Measurements from ENCODE around the gene RFFL.

The RFFL gene

GRCh38 chr17:34981538-34982241, 81.8 kb downstream of the RFFL start:
- Histone ChIP-seq H3K4me3 (ENCODE audit: low read depth in 1 of 2, low read length in 2 of 2) (peak overlapping the region; percentile 76 to 87), H3K36me3 (ENCODE audit: insufficient read depth, low read length) (peaks cover 21% of the 10 kb centered on the region), H3K27ac (ENCODE audit: low read depth, low read length) (peak overlapping the region; percentile 88), H3K4me1 (ENCODE audit: insufficient read depth, low read length) (peaks cover 29% of the 10 kb centered on the region), H3K27me3 (ENCODE audit: control insufficient read depth in 1 of 2, insufficient read depth in 2 of 2, low read length in 2 of 2) (no peaks in the 10 kb centered on the region), H3K9me3 (ENCODE audit: low read length) (no peaks in the 10 kb centered on the region), H3K9ac (ENCODE audit: low read length) (peak overlapping the region; percentile 53)

GRCh38 chr17:34980681-34981537, 82.6 kb downstream of the RFFL start:
- Histone ChIP-seq H3K9me3 (ENCODE audit: low read length) (no peaks in the 10 kb centered on the region), H3K4me1 (ENCODE audit: insufficient read depth, low read length) (peaks cover 29% of the 10 kb centered on the region), H3K4me3 (ENCODE audit: low read depth in 1 of 2, low read length in 2 of 2) (peak overlapping the region; percentile 76 to 87), H3K36me3 (ENCODE audit: insufficient read depth, low read length) (peaks cover 17% of the 10 kb centered on the region), H3K27me3 (ENCODE audit: control insufficient read depth in 1 of 2, insufficient read depth in 2 of 2, low read length in 2 of 2) (no peaks in the 10 kb centered on the region), H3K27ac (ENCODE audit: low read depth, low read length) (peak overlapping the region; percentile 90), H3K9ac (ENCODE audit: low read length) (peak overlapping the region; percentile 53)

- H3K27me3 ChIP-seq (ENCODE audit: control insufficient read depth in 1 of 2, insufficient read depth in 2 of 2, low read length in 2 of 2) = no peaks in the 10 kb centered on the region
- H3K36me3 ChIP-seq (ENCODE audit: insufficient read depth, low read length) = peaks cover 13% of the 10 kb centered on the region
- peak within 1 kb of the TSS; percentile 90 for H3K27ac ChIP-seq (ENCODE audit: low read depth, low read length)
- peaks cover 29% of the 10 kb centered on the region for H3K4me1 ChIP-seq (ENCODE audit: insufficient read depth, low read length)
- H3K4me3 ChIP-seq (ENCODE audit: low read depth in 1 of 2, low read length in 2 of 2) = peak within 1 kb of the TSS; percentile 76 to 87
- H3K9ac ChIP-seq (ENCODE audit: low read length) = peak within 1 kb of the TSS; percentile 53
- no peaks in the 10 kb centered on the region for H3K9me3 ChIP-seq (ENCODE audit: low read length)
Observed at GRCh38 chr17:34980353-34980680, 83.2 kb downstream of the RFFL start, which contains the start of gene LIG3. Gene LIG3 (plus strand): TSS chr17:34980512. CDS start chr17:34983006, 2,494 bp downstream.

- H3K27ac ChIP-seq (ENCODE audit: low read depth, low read length) = peak overlapping the region; percentile 90
- H3K4me1 ChIP-seq (ENCODE audit: insufficient read depth, low read length) = peaks cover 29% of the 10 kb centered on the region
- peak overlapping the region; percentile 18 for H3K9ac ChIP-seq (ENCODE audit: low read length)
- H3K27me3 ChIP-seq (ENCODE audit: control insufficient read depth in 1 of 2, insufficient read depth in 2 of 2, low read length in 2 of 2) = no peaks in the 10 kb centered on the region
- peaks cover 8% of the 10 kb centered on the region for H3K36me3 ChIP-seq (ENCODE audit: insufficient read depth, low read length)
- H3K4me3 ChIP-seq (ENCODE audit: low read depth in 1 of 2, low read length in 2 of 2) = peak overlapping the region; percentile 76 to 87
- H3K9me3 ChIP-seq (ENCODE audit: low read length) = no peaks in the 10 kb centered on the region
Observed at GRCh38 chr17:34979650-34980352, 83.7 kb downstream of the RFFL start.

- no peak overlapping the region for H3K4me3 ChIP-seq (ENCODE audit: low read depth in 1 of 2, low read length in 2 of 2)
- no peak overlapping the region for H3K9ac ChIP-seq (ENCODE audit: low read length)
- peaks cover 7% of the 10 kb centered on the region for H3K36me3 ChIP-seq (ENCODE audit: insufficient read depth, low read length)
- no peaks in the 10 kb centered on the region for H3K27me3 ChIP-seq (ENCODE audit: control insufficient read depth in 1 of 2, insufficient read depth in 2 of 2, low read length in 2 of 2)
- no peaks in the 10 kb centered on the region for H3K9me3 ChIP-seq (ENCODE audit: low read length)
- no peak overlapping the region for H3K27ac ChIP-seq (ENCODE audit: low read depth, low read length)
- peaks cover 26% of the 10 kb centered on the region for H3K4me1 ChIP-seq (ENCODE audit: insufficient read depth, low read length)
Observed at GRCh38 chr17:34979153-34979552, 84.4 kb downstream of the RFFL start.

DNA sequence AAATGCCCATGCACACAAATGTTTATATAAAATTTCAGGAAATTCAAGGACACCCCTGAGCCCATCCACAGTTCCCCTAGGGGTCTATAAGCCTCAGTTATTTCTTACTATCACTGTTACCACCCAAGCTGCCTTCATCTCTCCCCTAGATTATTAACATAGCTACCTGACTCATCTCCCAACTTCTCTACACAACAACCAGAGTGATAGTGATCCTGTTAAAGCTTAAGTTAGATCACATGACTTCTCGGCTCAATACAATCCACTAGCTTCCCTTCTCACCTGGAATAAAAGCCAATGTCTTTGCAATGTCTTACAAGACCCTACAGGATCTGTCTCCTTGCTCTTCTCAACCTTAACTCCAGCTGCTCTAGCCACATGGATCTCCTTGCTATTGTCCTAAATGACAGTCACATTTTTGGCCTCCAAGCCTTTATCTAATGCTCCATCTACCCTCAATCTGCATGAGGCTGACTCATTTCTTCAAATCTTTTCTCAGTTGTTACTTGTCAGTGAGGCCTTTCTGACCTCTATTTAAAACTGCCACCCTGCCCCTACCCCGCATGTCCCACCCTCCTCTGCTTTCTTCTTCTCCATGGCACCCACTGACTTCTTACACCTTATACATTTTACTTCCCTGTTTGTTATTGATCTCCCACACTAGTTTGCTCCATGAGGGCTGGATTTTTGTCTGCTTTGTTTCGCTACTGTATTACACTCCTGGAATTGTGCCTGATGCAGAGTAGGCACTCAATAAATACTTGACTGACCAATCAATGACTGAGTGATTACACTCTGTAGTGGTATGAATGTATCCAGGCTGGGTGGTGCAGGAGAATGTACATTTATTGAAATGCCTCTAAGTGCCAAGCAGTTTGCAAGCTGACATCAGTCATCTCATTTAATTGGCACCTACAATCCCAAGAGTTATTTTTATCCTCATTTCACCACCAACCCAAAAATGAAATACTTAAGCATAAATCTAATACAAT, 88.4 kb downstream of the RFFL start:
- H3K27me3 ChIP-seq (ENCODE audit: control insufficient read depth in 1 of 2, insufficient read depth in 2 of 2, low read length in 2 of 2) = no peaks in the 10 kb centered on the region
- peaks cover 9% of the 10 kb centered on the region for H3K4me1 ChIP-seq (ENCODE audit: insufficient read depth, low read length)
- no peaks in the 10 kb centered on the region for H3K36me3 ChIP-seq (ENCODE audit: insufficient read depth, low read length)
- H3K27ac ChIP-seq (ENCODE audit: low read depth, low read length) = no peak overlapping the region
- H3K9me3 ChIP-seq (ENCODE audit: low read length) = no peaks in the 10 kb centered on the region
- H3K4me3 ChIP-seq (ENCODE audit: low read depth in 1 of 2, low read length in 2 of 2) = no peak overlapping the region
- H3K9ac ChIP-seq (ENCODE audit: low read length) = no peak overlapping the region

DNA sequence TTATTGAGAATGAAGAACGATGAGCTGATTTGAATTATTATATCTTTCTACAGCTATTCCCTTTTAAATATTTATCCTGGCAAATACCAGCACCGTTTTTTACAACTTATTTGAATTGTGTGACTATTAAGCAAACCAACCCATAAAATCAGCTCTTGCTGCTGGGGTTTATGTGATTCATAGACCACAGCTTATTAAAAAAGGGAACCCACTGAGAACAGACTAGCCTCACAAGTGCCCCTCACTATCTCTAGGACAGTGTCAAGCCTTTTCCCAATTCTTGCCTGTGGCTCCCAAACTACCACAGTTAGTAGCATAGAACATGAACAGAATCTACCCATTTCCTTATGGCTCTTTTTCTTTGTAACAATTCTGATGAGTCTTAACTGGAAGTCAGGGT, 89.3 kb downstream of the RFFL start:
- Histone ChIP-seq H3K4me1 (ENCODE audit: insufficient read depth, low read length) (peaks cover 4% of the 10 kb centered on the region), H3K36me3 (ENCODE audit: insufficient read depth, low read length) (peaks cover under 1% of the 10 kb centered on the region), H3K9ac (ENCODE audit: low read length) (no peak overlapping the region)

DNA sequence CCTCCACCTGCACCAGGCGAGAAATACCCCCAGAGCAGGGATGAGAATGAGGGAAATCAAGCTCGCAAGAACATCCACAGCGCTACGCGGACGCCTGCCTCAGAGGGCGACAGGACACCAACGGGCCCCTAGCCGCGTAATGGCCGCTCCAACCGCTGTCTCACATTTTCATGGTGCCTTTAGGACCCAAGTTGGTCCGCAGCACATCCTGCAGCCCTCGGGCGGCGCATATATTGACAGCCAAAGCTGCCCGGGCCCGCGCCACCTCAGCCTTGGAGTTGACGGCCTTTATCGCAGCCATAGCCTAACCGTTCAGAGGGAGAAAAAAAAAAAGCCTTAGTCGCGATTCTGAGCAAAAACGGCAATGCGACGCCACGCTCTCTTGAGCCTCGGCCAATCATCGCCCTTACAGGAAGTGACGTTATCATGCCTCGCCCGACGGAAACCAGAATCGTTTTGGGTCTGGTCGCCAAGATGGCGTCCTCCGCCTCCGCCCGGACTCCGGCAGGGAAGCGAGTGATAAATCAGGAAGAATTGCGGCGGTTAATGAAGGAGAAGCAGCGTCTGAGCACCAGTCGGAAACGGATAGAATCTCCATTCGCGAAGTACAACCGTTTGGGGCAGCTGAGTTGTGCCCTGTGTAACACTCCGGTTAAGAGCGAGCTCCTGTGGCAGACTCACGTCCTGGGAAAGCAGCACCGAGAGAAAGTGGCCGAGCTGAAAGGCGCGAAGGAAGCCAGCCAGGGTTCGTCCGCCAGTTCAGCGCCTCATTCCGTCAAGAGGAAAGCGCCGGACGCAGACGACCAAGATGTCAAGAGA, 102.2 kb downstream of the RFFL start, which contains the start of the genes CCT6B and ZNF830:
Gene CCT6B (minus strand): TSS at position 368 of the 819 bp plus-strand sequence. CDS start 67 bp downstream, at position 301.
Gene ZNF830 (plus strand): TSS at position 448 of the 819 bp plus-strand sequence. CDS start 27 bp downstream, at position 475.
- H3K27me3 ChIP-seq (ENCODE audit: control insufficient read depth in 1 of 2, insufficient read depth in 2 of 2, low read length in 2 of 2) = no peaks in the 10 kb centered on the region
- peak within 1 kb of the TSS; percentile 88 for H3K9ac ChIP-seq (ENCODE audit: low read length)
- peak within 1 kb of the TSS; percentile 99 for H3K27ac ChIP-seq (ENCODE audit: low read depth, low read length)
- peaks cover 19% of the 10 kb centered on the region for H3K36me3 ChIP-seq (ENCODE audit: insufficient read depth, low read length)
- H3K9me3 ChIP-seq (ENCODE audit: low read length) = no peaks in the 10 kb centered on the region
- H3K4me3 ChIP-seq (ENCODE audit: low read depth in 1 of 2, low read length in 2 of 2) = peak within 1 kb of the TSS; percentile 84 to 100
- H3K4me1 ChIP-seq (ENCODE audit: insufficient read depth, low read length) = peaks cover 20% of the 10 kb centered on the region

More for the DNA sequence above, 89.3 kb downstream of the RFFL start:
- Histone ChIP-seq H3K27me3 (ENCODE audit: control insufficient read depth in 1 of 2, insufficient read depth in 2 of 2, low read length in 2 of 2) (no peaks in the 10 kb centered on the region), H3K27ac (ENCODE audit: low read depth, low read length) (no peak overlapping the region), H3K4me3 (ENCODE audit: low read depth in 1 of 2, low read length in 2 of 2) (no peak overlapping the region), H3K9me3 (ENCODE audit: low read length) (no peaks in the 10 kb centered on the region)

DNA sequence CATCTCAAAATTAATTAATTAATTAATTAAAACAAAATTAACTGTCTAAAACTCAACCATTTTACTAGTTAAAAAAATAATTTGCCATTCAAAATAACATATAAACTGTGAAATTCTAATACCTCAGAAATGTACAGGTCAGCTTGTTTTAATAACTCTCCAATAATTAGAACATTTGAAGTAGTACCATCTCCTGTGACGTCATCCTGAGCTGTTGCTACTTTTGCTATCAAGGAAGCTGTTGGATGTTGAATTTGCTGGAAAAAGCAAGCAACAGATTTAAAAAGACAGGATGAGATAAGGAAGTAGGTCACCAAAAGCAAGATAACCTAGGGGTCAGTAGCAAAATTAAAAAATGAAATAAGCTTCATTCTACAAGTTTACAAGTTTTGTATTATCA, 105.1 kb downstream of the RFFL start:
- no peaks in the 10 kb centered on the region for H3K9me3 ChIP-seq (ENCODE audit: low read length)
- H3K27me3 ChIP-seq (ENCODE audit: control insufficient read depth in 1 of 2, insufficient read depth in 2 of 2, low read length in 2 of 2) = no peaks in the 10 kb centered on the region
- peaks cover 15% of the 10 kb centered on the region for H3K4me1 ChIP-seq (ENCODE audit: insufficient read depth, low read length)
- no peak overlapping the region for H3K9ac ChIP-seq (ENCODE audit: low read length)
- H3K27ac ChIP-seq (ENCODE audit: low read depth, low read length) = no peak overlapping the region
- no peaks in the 10 kb centered on the region for H3K36me3 ChIP-seq (ENCODE audit: insufficient read depth, low read length)
- no peak overlapping the region for H3K4me3 ChIP-seq (ENCODE audit: low read depth in 1 of 2, low read length in 2 of 2)

All from muscle layer of colon (tissue), 2 donors.